ENCODE results near the gene ARHGDIA.
A peak's percentile ranks its signal among the peaks of the same experiment; 100 is the strongest.
"Not testable (repeated sequence)": the region's sequence is repeated elsewhere in the genome, so short reads cannot be mapped to it uniquely, and the experiment has no call there.

The ARHGDIA gene

GRCh38 chr17:81846743-81847689, 24.1 kb downstream of the ARHGDIA start:
- no peak overlapping the region for H3K27ac Mint-ChIP-seq
- no peaks in the 10 kb centered on the region for H3K9me3 Mint-ChIP-seq
- H3K36me3 Mint-ChIP-seq = peaks cover 54% of the 10 kb centered on the region
- no peak for ATAC-seq
- H3K27me3 Mint-ChIP-seq = no peaks in the 10 kb centered on the region
- H3K4me1 Mint-ChIP-seq = no peaks in the 10 kb centered on the region
- no peak overlapping the region for H3K4me3 Mint-ChIP-seq

- Mint-ChIP-seq H3K4me1 (no peaks in the 10 kb centered on the region), H3K9me3 (no peaks in the 10 kb centered on the region), H3K4me3 (no peak overlapping the region), H3K27ac (no peak overlapping the region), H3K27me3 (no peaks in the 10 kb centered on the region), H3K36me3 (peaks cover 45% of the 10 kb centered on the region)
- no peak for ATAC-seq
Observed at GRCh38 chr17:81845881-81846742, 25.0 kb downstream of the ARHGDIA start.

DNA sequence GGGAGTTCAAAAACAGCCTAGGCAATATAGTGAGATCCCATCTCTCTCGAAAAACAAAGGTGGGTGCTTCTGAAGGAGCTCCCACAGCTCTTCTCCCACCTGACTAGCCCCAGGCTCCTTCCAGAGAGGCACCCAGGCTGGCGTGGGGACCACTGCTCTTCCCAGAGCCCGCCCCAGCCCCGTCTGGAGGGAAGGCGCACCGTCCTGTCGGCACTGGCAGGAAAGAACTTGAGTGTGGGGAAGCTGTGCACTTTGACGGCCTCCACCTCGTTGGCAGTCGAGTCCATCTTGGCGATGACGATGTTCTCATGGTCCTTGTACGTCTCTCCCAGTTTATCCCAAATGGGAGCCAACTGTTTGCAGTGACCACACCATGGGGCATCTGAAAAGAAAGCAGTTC, 25.8 kb downstream of the ARHGDIA start:
- H3K36me3 Mint-ChIP-seq = peaks cover 44% of the 10 kb centered on the region
- ATAC-seq = no peak
- no peaks in the 10 kb centered on the region for H3K9me3 Mint-ChIP-seq
- no peaks in the 10 kb centered on the region for H3K27me3 Mint-ChIP-seq
- H3K4me3 Mint-ChIP-seq = no peak overlapping the region
- no peak overlapping the region for H3K27ac Mint-ChIP-seq
- no peaks in the 10 kb centered on the region for H3K4me1 Mint-ChIP-seq

GRCh38 chr17:81844887-81845286, 26.2 kb downstream of the ARHGDIA start:
- H3K9me3 Mint-ChIP-seq = no peaks in the 10 kb centered on the region

GRCh38 chr17:81844327-81844851, 26.7 kb downstream of the ARHGDIA start:
- H3K27ac Mint-ChIP-seq = no peak overlapping the region
- no peaks in the 10 kb centered on the region for H3K4me1 Mint-ChIP-seq
- peak overlapping the region; percentile 5 for H3K4me3 Mint-ChIP-seq
- H3K9me3 Mint-ChIP-seq = no peaks in the 10 kb centered on the region
- no peak for ATAC-seq
- H3K27me3 Mint-ChIP-seq = no peaks in the 10 kb centered on the region
- peaks cover 44% of the 10 kb centered on the region for H3K36me3 Mint-ChIP-seq

More at GRCh38 chr17:81844887-81845286, 26.2 kb downstream of the ARHGDIA start:
- Mint-ChIP-seq H3K27ac (no peak overlapping the region), H3K4me1 (no peaks in the 10 kb centered on the region), H3K4me3 (no peak overlapping the region), H3K27me3 (no peaks in the 10 kb centered on the region), H3K36me3 (peaks cover 44% of the 10 kb centered on the region)
- ATAC-seq = no peak

GRCh38 chr17:81843713-81844326, 27.3 kb downstream of the ARHGDIA start:
- H3K4me1 Mint-ChIP-seq = no peaks in the 10 kb centered on the region
- peaks cover 44% of the 10 kb centered on the region for H3K36me3 Mint-ChIP-seq
- no peak for ATAC-seq
- H3K27ac Mint-ChIP-seq = no peak overlapping the region
- H3K4me3 Mint-ChIP-seq = no peak overlapping the region
- H3K27me3 Mint-ChIP-seq = no peaks in the 10 kb centered on the region
- H3K9me3 Mint-ChIP-seq = no peaks in the 10 kb centered on the region

GRCh38 chr17:81842725-81843504, 28.2 kb downstream of the ARHGDIA start:
- no peak for ATAC-seq

GRCh38 chr17:81842378-81842724, 28.8 kb downstream of the ARHGDIA start:
- ATAC-seq = no peak
- H3K27ac Mint-ChIP-seq = no peak overlapping the region
- H3K36me3 Mint-ChIP-seq = peaks cover 37% of the 10 kb centered on the region

More at GRCh38 chr17:81842725-81843504, 28.2 kb downstream of the ARHGDIA start:
- no peaks in the 10 kb centered on the region for H3K4me1 Mint-ChIP-seq
- peaks cover 39% of the 10 kb centered on the region for H3K36me3 Mint-ChIP-seq
- no peaks in the 10 kb centered on the region for H3K27me3 Mint-ChIP-seq
- no peak overlapping the region for H3K4me3 Mint-ChIP-seq
- no peaks in the 10 kb centered on the region for H3K9me3 Mint-ChIP-seq
- H3K27ac Mint-ChIP-seq = no peak overlapping the region

DNA sequence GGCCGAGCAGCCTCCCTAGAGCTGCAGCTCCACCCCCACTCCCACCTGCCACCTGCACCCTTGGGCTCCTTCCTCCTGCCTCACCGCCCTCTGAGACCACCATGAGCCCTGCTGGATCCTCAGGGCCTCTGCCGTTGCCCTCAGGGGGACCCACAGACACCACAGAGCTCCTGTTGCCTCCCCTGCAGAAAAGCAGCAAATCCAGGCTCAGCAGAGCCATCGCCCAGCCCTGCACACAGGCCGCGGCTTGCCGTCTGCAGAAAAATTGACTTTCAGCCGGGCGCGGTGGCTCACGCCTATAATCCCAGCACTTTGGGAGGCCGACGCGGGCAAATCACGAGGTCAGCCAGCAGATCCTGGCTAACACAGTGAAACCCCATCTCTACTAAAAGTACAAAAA, 29.3 kb downstream of the ARHGDIA start:
- no peaks in the 10 kb centered on the region for H3K9me3 Mint-ChIP-seq
- H3K27me3 Mint-ChIP-seq = no peaks in the 10 kb centered on the region
- H3K27ac Mint-ChIP-seq = no peak overlapping the region
- peaks cover 37% of the 10 kb centered on the region for H3K36me3 Mint-ChIP-seq
- no peaks in the 10 kb centered on the region for H3K4me1 Mint-ChIP-seq
- ATAC-seq = no peak
- no peak overlapping the region for H3K4me3 Mint-ChIP-seq

More at GRCh38 chr17:81842378-81842724, 28.8 kb downstream of the ARHGDIA start:
- H3K4me1 Mint-ChIP-seq = no peaks in the 10 kb centered on the region
- no peak overlapping the region for H3K4me3 Mint-ChIP-seq
- no peaks in the 10 kb centered on the region for H3K27me3 Mint-ChIP-seq
- no peaks in the 10 kb centered on the region for H3K9me3 Mint-ChIP-seq

DNA sequence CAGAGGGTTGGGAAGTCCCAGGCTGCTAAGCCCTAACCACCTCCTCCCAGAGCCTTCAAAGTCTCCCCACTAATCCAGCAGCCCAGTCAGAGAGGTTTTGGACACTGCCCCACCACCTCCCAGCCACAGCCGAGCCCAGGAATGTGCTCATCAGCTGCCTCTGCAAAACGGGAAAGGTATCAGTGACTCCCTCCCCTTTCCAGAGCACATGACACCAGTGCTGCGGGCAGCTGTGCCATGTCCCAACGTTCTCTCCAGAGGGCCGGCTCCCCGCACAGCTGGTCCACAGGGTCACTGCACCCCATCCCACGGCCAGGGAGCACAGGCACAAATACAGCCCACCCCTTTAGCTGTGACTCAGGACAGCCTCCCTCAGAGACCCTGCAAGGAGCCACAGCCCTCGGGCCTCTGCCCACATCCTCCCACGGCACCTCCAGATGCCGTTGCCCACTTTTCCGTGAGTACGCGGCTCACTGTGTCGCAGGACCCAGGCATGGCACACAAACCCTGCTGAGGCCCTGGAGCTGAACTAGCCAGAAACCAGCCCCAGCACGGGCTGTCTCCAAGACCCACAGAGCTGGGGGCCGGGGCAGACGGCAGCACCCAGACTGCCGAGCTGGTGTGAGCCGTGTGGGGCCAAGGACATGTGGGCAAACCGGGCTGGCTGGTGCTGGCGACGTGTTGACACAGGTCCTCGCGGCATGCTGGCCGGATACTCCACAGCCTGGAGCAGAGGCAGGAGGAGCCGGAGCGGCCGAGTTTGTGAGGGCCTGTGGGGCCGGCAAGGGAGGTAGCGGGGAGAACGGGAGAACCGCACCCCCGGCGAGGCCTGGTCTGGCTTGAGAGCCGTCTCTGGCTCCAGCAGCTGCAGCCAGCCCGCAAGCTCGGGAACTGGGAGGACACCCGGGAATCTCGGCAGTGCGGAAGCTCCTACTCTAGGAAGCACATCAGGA, 30.0 kb downstream of the ARHGDIA start:
- no peak overlapping the region for H3K4me3 Mint-ChIP-seq
- peaks cover 2% of the 10 kb centered on the region for H3K4me1 Mint-ChIP-seq
- H3K36me3 Mint-ChIP-seq = peaks cover 32% of the 10 kb centered on the region
- no peak overlapping the region for H3K27ac Mint-ChIP-seq
- H3K27me3 Mint-ChIP-seq = no peaks in the 10 kb centered on the region
- no peak for ATAC-seq
- no peaks in the 10 kb centered on the region for H3K9me3 Mint-ChIP-seq

DNA sequence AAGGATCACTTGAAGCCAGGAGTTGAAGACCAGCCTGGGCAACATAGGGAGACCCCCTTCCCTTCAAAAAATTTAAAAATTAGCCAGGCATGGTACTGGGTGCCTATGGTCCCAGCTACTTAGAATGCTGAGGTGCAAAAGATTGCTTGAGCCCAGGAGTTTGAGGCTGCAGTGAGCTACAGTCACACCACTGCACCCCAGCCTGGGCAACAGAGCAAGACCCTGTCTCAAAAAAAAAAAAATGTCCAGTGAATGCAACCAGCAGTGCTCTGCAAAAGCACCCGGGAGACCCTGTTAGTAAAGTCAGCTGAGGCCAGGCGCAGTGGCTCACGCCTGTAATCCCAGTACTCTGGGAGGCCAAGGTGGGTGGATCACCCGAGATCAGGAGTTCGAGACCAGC, 31.1 kb downstream of the ARHGDIA start:
- peaks cover 26% of the 10 kb centered on the region for H3K36me3 Mint-ChIP-seq
- not testable (repeated sequence) for H3K9me3 Mint-ChIP-seq, H3K27me3 Mint-ChIP-seq, H3K4me1 Mint-ChIP-seq, H3K4me3 Mint-ChIP-seq, H3K27ac Mint-ChIP-seq, ATAC-seq

DNA sequence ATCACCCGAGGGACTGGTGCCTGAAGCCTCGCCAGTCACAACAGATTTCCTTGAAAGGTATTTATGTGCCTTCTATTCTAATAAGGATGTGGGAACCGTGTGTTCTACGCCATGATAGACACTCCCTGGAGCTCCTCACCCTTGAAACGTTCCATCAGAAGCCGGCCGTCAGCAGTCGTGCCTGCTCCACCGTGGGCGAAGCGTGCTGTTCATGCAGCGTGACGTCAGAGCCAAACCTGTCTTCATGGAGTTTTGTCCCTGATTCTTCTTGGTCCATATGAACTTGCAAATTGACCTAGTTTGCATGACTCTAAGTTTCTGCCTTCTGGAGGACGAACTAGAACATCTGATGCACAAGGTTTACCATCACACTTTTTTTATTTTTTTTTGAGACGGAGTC, 31.8 kb downstream of the ARHGDIA start:
- ATAC-seq = no peak
- no peaks in the 10 kb centered on the region for H3K9me3 Mint-ChIP-seq
- H3K36me3 Mint-ChIP-seq = peaks cover 19% of the 10 kb centered on the region
- no peaks in the 10 kb centered on the region for H3K27me3 Mint-ChIP-seq
- no peak overlapping the region for H3K27ac Mint-ChIP-seq
- no peak overlapping the region for H3K4me3 Mint-ChIP-seq
- peaks cover 7% of the 10 kb centered on the region for H3K4me1 Mint-ChIP-seq

DNA sequence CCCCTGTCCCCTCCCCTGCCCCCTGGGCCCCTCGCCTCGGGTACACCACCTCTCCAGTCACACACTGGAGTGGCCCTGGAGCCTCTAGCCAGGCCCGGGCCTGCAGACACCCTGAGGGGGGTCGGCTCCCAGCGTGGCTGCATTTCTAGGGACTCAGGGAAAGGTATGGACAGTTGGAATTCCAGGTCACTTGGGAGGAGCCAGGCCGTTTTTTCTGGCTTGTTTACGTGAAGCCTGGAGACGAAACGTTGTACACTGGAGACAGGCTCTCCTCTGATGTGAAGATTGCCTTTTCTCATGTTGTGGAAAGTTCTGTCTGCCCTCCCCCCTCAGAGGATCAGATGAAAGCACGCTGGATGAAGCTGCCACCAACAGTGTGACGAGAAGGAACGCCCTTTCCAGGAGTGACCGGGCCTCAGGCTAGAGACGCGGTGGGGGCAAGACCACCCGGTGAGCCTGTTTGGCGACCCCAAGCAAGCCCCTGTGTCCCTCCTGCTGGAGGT, 32.3 kb downstream of the ARHGDIA start:
- Mint-ChIP-seq H3K4me1 (peaks cover 9% of the 10 kb centered on the region), H3K27me3 (no peaks in the 10 kb centered on the region), H3K36me3 (peaks cover 15% of the 10 kb centered on the region), H3K27ac (no peak overlapping the region), H3K4me3 (no peak overlapping the region), H3K9me3 (no peaks in the 10 kb centered on the region)
- no peak for ATAC-seq

All from stimulated activated memory B cell treated with anti-CD40 and anti-IgM and Interleukin-4, amounts not matched to agents 10 μg/mL and 1 μg/mL and 100 μg/mL, for 72 hours (primary cell).